Activated T-cell treated with anti-CD3 and anti-CD28 coated beads, Interleukin-2, amount 50 U/mL, for 48 hours (primary cell): ENCODE data around the gene CFLAR.

ENCODE experiments used
- DNase-seq, 2 experiments: peaks; one replicate each; pipeline ENCODE4 v3.0.0-alpha.2; 2020

Gene CFLAR

GRCh38 chr2:201116115-201116958 is at the start of gene CFLAR:
Gene CFLAR, plus strand, starts transcription at chr2:201116164. Its CDS starts 13,702 bp downstream, at chr2:201129866.
- peak; percentile 88 to 90 for DNase-seq

DNA sequence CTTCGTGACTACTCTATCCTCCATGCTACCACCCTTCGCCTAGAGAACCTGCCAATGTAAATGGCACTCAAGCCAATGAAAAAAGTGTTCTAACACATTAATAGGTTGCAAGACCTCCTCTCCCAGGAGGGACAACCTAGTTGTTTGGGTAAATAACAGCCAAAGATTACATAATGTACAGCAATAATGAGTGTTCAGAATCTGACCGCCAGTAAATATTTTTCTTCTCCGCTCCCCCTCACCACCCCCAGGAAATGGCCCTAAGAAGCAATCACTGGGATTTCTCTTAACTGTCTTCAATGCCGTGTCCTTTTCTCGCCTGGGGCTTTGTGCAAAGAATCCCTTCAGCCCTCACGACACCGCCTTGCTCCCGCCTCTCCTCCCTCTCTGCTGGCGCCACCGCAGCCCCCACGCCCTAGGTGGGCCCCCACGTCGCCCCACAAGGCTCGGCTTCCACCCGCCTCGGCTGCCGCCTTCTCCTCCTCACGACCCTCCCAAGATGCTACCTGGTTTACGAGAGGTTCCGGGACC is 45.0 kb upstream of the CFLAR start:
- DNase-seq, result no peak

GRCh38 chr2:201071479-201072200 is 44.3 kb upstream of the CFLAR start, which contains the start of the genes HYCC2 and NDUFB3:
Gene HYCC2, minus strand, starts transcription at chr2:201071671. Its CDS starts 47,662 bp downstream, at chr2:201024009.
Gene NDUFB3, plus strand, starts transcription at chr2:201072001. Its CDS starts 6,882 bp downstream, at chr2:201078883.
- peak; percentile 91 to 93 for DNase-seq

- no peak for DNase-seq
These were observed 43.8 kb upstream of the CFLAR start for GRCh38 chr2:201072201-201072530.

DNA sequence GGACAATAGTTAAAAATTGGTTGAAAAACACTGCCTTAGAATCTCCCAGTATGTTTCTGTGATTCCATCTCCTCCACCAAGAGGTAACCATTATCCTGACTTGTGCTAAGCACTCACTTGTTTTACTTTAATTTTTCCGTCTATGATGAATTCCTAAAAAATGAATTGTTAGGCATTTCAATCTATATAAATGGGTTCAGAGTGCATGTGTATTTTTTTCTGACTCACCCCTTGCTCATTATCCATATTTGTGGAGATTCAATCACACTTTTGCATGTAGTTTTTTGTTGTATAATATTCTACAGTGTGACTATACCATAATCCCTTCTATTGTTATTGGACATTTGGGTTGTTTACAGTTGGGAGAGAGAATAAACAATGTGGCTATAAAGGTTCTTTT is 42.9 kb upstream of the CFLAR start:
- DNase-seq, result no peak

GRCh38 chr2:201074996-201075395 is 41.0 kb upstream of the CFLAR start:
- DNase-seq, result no peak

DNA sequence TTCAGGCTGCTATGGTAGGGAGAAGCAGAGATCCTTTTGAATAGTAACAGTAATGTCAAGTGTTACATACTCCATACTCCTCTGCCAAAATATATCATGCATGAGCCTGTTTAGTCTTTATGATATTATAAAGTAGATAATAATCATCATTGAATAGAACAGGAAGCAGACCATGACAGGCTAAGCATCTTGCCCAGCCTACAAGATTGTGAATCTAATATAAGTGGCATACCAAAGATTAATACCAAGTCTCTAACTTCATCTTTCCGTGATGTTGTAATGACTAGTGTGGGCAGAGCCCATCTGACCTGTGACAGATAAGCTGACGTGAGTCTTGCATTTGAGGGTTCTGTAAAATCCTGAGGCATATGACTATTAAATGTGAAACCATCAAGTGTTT is 31.1 kb upstream of the CFLAR start:
- DNase-seq, result no peak

DNA sequence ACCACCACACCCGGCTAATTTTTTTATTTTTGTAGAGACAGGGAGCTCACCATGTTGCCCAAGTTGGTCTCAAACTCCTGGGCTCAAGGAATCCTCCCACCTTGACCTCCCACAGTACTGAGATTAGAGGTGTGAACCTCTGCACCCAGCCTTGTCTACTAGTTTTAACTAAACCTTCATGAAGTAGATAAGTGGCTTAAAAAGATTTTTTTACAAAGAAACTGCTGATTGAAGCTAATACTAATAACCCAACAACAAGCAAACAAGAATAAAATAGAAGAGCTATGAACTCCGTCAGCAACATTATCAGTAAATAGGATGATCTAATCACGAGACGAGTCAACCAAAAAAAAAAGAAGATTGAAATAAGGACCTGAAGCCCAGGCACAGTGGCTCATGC is 25.4 kb upstream of the CFLAR start:
- no peak for DNase-seq

- DNase-seq, result no peak
These were observed 22.4 kb upstream of the CFLAR start for GRCh38 chr2:201093573-201093972.

- DNase-seq, result no peak
These were observed 15.5 kb upstream of the CFLAR start for GRCh38 chr2:201100497-201100896.

DNA sequence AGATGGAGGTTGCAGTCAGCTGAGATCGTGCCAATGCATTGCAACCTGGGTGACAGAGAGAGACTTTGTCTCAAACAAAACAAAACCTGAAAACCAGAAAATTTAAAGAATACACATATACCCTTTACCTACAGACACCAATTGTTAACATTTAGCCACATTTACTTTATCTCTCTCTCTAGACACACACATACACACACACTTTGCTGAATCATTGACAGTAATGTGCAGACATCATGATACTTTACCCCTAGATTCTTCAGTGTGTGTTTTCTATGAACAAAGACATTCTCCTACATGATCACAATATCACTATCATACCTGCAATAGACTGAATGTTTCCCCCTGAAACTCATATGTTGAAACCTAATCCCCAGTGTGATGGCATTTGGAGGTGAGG is 10.2 kb upstream of the CFLAR start:
- DNase-seq, result no peak

GRCh38 chr2:201107624-201108023 is 8.3 kb upstream of the CFLAR start:
- DNase-seq, result no peak

GRCh38 chr2:201108341-201108740 is 7.6 kb upstream of the CFLAR start:
- DNase-seq, result no peak

GRCh38 chr2:201109186-201109585 is 6.8 kb upstream of the CFLAR start:
- DNase-seq, result no peak

DNA sequence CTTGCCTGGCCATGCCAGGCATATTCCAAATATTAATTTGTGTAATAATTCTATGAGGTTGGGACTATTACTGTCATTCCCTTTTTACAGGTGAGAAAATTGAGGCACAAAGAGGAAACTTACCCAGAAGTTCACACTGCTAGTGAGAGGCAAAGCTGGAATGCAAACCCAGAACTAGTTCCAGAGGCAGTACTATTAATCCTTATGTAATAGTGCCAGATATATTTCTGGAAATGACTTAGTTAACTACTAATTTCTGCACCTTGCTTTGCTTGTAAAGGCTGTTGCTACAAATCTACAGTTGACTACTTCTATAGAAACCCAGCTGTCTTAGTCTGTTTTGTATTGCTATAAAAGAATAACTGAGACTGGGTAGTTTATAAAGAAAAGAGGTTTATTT is 5.3 kb upstream of the CFLAR start:
- no peak for DNase-seq

- no peak for DNase-seq
These were observed 4.9 kb upstream of the CFLAR start for GRCh38 chr2:201111096-201111495.

DNA sequence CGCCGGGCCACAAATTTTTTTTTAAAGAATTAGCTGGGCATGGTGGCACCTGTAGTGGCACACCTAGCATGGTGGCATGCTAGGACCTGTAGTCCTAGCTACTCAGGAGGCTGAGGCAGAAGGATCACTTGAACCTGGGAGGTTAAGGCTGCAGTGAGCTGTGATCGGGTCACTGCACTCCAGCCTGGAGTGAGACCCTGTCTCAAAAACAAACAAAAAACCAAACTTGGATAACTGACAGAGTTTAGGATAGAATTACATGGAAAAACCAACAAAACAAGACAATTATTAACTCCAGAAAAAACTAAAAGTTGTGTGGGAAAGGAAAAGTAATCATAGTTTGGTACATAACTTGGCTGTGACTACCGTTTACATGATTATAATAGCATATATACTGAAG is 1.6 kb upstream of the CFLAR start:
- no peak for DNase-seq

DNA sequence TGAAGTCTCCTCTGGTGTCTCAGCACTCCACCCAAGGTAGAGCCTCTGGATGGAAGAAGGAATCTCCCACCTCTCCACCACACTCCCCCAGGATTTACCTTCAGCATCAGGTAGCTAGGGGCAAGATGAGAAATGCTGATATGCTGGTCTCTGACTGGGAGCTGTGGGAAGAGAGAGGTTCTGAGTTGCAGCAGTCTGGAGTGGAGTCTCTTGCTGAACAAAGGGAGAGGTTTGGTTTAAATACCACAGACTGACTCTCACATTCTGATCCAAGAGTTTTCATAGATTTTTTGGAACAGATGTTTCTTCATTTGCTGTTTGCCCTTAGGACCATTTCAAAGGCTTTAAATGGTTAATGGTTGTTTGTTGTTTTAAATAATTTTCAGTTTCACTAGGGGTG is 1.1 kb upstream of the CFLAR start:
- DNase-seq, result no peak

- peak in 1 of 2 experiments; percentile 40 for DNase-seq
These were observed 1.2 kb downstream of the CFLAR start for GRCh38 chr2:201116959-201117734.

DNA sequence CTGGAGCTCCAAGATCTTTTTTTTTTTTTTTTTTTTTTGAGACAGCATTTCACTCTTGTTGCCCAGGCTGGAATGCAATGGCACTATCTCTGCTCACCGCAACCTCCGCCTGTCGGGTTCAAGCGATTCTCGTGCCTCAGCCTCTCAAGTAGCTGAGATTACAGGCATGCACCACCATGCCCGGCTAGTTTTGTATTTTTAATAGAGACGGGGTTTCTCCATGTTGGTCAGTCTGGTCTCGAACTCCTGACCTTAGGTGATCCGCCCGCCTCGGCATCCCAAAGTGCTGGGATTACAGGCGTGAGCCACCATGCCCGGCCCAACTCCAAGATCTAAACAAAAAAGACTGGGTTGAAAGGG is 1.8 kb downstream of the CFLAR start:
- peak; percentile 62 to 68 for DNase-seq

- peak; percentile 91 for DNase-seq
These were observed 2.4 kb downstream of the CFLAR start for GRCh38 chr2:201118121-201118960.
